Upper lobe of right lung (tissue), 1 donor: Measurements from ENCODE around the gene ACOT8. TPM values are rescaled to one million over a fixed set of nuclear protein-coding genes. Genes with fewer than 3 reads are reported as not detected.

Experiments used
- ATAC-seq: fragments of 200-7000 bp; cut with Tn5 transposase; one replicate; pipeline ENCODE4 v1.9.1; 2020; ENCODE audit warnings: mild to moderate bottlenecking, moderate library complexity
- DNase-seq: peaks from one replicate; pipeline ENCODE4 v3.0.0-alpha.2; 2020
- H3K27ac ChIP-seq: fragments of 200-600 bp; one replicate; pipeline ENCODE4 v1.8.0; 2022
- H3K27me3 ChIP-seq: fragments of 200-600 bp; one replicate; pipeline ENCODE4 v1.8.0; 2022; ENCODE audit warnings: mild to moderate bottlenecking
- H3K36me3 ChIP-seq: fragments of 200-600 bp; one replicate; pipeline ENCODE4 v1.8.0; 2022
- H3K4me1 ChIP-seq: fragments of 200-600 bp; one replicate; pipeline ENCODE4 v1.8.0; 2022
- H3K4me3 ChIP-seq: fragments of 200-600 bp; one replicate; pipeline ENCODE4 v1.8.0; 2022; ENCODE audit warnings: mild to moderate bottlenecking
- H3K9me3 ChIP-seq: fragments of 200-600 bp; one replicate; pipeline ENCODE4 v1.8.0; 2022
- CTCF ChIP-seq: fragments of 200-600 bp; IDR thresholded peaks from one replicate; pipeline ENCODE4 v1.8.0; 2022; ENCODE audit warnings: antibody characterized with exemption
- intact Hi-C: fragments of 100-400 bp; cut with DNase I; formaldehyde crosslinking; loops from one replicate; pipeline ENCODE4 v1.11.0; 2022
- total RNA-seq: library from RNA; stranded (reverse); fragmentation: NEBNext Ultra II Directional; extraction: Animal tissue kit (Norgen Biotek cat#: 25700); gene quantifications from one replicate; pipeline ENCODE4 v1.2.1, GENCODE V29; 2021
- donor health status: DM: no; HTN: yes; CAD: no; lungs with severe emphysema.

ACOT8 gene
- total RNA-seq, 1 donor from 2014 or later, result 23.5 TPM

GRCh38 chr20:45894797-45895196 lies 37.6 kb upstream of the ACOT8 start:
- no peak for DNase-seq
- Histone ChIP-seq H3K9me3 (no peaks in the 10 kb centered on the region), H3K27ac (no peak overlapping the region), H3K36me3 (peaks cover 55% of the 10 kb centered on the region), H3K27me3 (no peaks in the 10 kb centered on the region), H3K4me3 (no peak overlapping the region), H3K4me1 (peaks cover 8% of the 10 kb centered on the region)
- ATAC-seq, result no peak
- intact Hi-C loops, result no loop called here
- TF ChIP-seq CTCF, result no peak

GRCh38 chr20:45893831-45894230 lies 36.6 kb upstream of the ACOT8 start:
- H3K4me1 ChIP-seq, result peaks cover 8% of the 10 kb centered on the region
- peaks cover 48% of the 10 kb centered on the region for H3K36me3 ChIP-seq
- TF ChIP-seq CTCF, result no peak
- H3K4me3 ChIP-seq, result no peak overlapping the region
- no peaks in the 10 kb centered on the region for H3K27me3 ChIP-seq
- ATAC-seq, result no peak
- no peak overlapping the region for H3K27ac ChIP-seq
- intact Hi-C loops, result no loop called here
- H3K9me3 ChIP-seq, result no peaks in the 10 kb centered on the region
- DNase-seq, result no peak

- Histone ChIP-seq H3K27ac (no peak overlapping the region), H3K9me3 (no peaks in the 10 kb centered on the region), H3K4me1 (peaks cover 8% of the 10 kb centered on the region), H3K36me3 (peaks cover 42% of the 10 kb centered on the region), H3K4me3 (no peak overlapping the region), H3K27me3 (no peaks in the 10 kb centered on the region)
- no peak for TF ChIP-seq CTCF
- no peak for ATAC-seq
- intact Hi-C loops, result no loop called here
- DNase-seq, result no peak
Measured at GRCh38 chr20:45892828-45893500, 35.8 kb upstream of the ACOT8 start.

GRCh38 chr20:45892049-45892825 lies 35.0 kb upstream of the ACOT8 start:
- no peak overlapping the region for H3K27ac ChIP-seq
- no peaks in the 10 kb centered on the region for H3K9me3 ChIP-seq
- ATAC-seq (peak; percentile 19), DNase-seq (no peak)
- H3K27me3 ChIP-seq, result no peaks in the 10 kb centered on the region
- intact Hi-C loops, result no loop called here
- peaks cover 35% of the 10 kb centered on the region for H3K36me3 ChIP-seq
- H3K4me3 ChIP-seq, result peak overlapping the region; percentile 80
- TF ChIP-seq CTCF, result peak; percentile 19
- peaks cover 8% of the 10 kb centered on the region for H3K4me1 ChIP-seq

- intact Hi-C loops, result no loop called here
- H3K36me3 ChIP-seq, result peaks cover 36% of the 10 kb centered on the region
Measured at GRCh38 chr20:45890985-45891983, 34.1 kb upstream of the ACOT8 start, which contains the start of the genes CTSA and NEURL2. Gene CTSA (plus strand): TSS chr20:45891335. CDS start chr20:45891569, 234 bp downstream. Gene NEURL2 (minus strand): TSS chr20:45891208. CDS start chr20:45890991, 217 bp downstream.

More at GRCh38 chr20:45890985-45891983, 34.1 kb upstream of the ACOT8 start, which contains the start of the genes CTSA and NEURL2:
- DNase-seq (peak; percentile 96), ATAC-seq (peak; percentile 91)
- Histone ChIP-seq H3K27ac (peak within 1 kb of the TSS; percentile 71), H3K4me3 (peak within 1 kb of the TSS; percentile 80), H3K4me1 (peaks cover 8% of the 10 kb centered on the region), H3K9me3 (no peaks in the 10 kb centered on the region), H3K27me3 (no peaks in the 10 kb centered on the region)
- no peak for TF ChIP-seq CTCF
